Trophoblast cell (in vitro differentiated cells and primary cell): Measurements from ENCODE around the gene PRR12.

Experiments used
- DNase-seq, 2 donors: peaks; one replicate each; pipeline ENCODE4 v3.0.0-alpha.2; 2016
- H2AFZ ChIP-seq: 2 replicates; pipeline ENCODE4 v1.6.1; 2013; ENCODE audit warnings: low read length, moderate library complexity, mild to moderate bottlenecking; ENCODE audit not compliant: insufficient read depth, poor library complexity
- H2AK5ac ChIP-seq: 2 replicates; pipeline ENCODE4 v1.6.1; 2013; ENCODE audit warnings: mild to moderate bottlenecking, low read length
- H2BK120ac ChIP-seq: 2 replicates; pipeline ENCODE4 v1.6.1; 2013; ENCODE audit warnings: low read length, mild to moderate bottlenecking, moderate library complexity; ENCODE audit not compliant: insufficient read depth, poor library complexity
- H2BK12ac ChIP-seq: 2 replicates; pipeline ENCODE4 v1.6.1; 2013; ENCODE audit warnings: mild to moderate bottlenecking, low read length, moderate library complexity
- H2BK5ac ChIP-seq: 2 replicates; pipeline ENCODE4 v1.6.1; 2013; ENCODE audit warnings: low read length, low read depth, moderate library complexity, mild to moderate bottlenecking; ENCODE audit not compliant: poor library complexity
- H3K14ac ChIP-seq: 2 replicates; pipeline ENCODE4 v1.6.1; 2013; ENCODE audit warnings: mild to moderate bottlenecking, low read length
- H3K18ac ChIP-seq: 2 replicates; pipeline ENCODE4 v1.6.1; 2013; ENCODE audit warnings: mild to moderate bottlenecking, low read length
- H3K23ac ChIP-seq: 2 replicates; pipeline ENCODE4 v1.6.1; 2013; ENCODE audit warnings: low read length
- H3K27ac ChIP-seq: 2 replicates; pipeline ENCODE4 v1.5.1; 2013; ENCODE audit warnings: low read depth, mild to moderate bottlenecking, inconsistent platforms, low read length, moderate library complexity
- H3K27me3 ChIP-seq: 2 replicates; pipeline ENCODE4 v1.6.1; 2013; ENCODE audit warnings: inconsistent platforms, mild to moderate bottlenecking, low read length, moderate library complexity; ENCODE audit not compliant: insufficient read depth
- H3K36me3 ChIP-seq, 2 experiments: 1 replicate in 1 of 2; 2 replicates in 1 of 2; pipeline ENCODE4 v1.6.1; 2013; ENCODE audit warnings: low read length in 2 of 2, mild to moderate bottlenecking in 2 of 2, moderate library complexity in 1 of 2; ENCODE audit not compliant: insufficient read depth in 2 of 2, control insufficient read depth in 1 of 2
- H3K4ac ChIP-seq: 2 replicates; pipeline ENCODE4 v1.6.1; 2013; ENCODE audit warnings: low read depth, mild to moderate bottlenecking, low read length, moderate library complexity
- H3K4me1 ChIP-seq, 2 experiments: 1 replicate in 1 of 2; 2 replicates in 1 of 2; pipeline ENCODE4 v1.6.1; 2013; ENCODE audit warnings: low read length in 2 of 2, mild to moderate bottlenecking in 2 of 2, moderate library complexity in 1 of 2; ENCODE audit not compliant: insufficient read depth in 2 of 2, control insufficient read depth in 1 of 2
- H3K4me2 ChIP-seq: 2 replicates; pipeline ENCODE4 v1.6.1; 2013; ENCODE audit warnings: inconsistent platforms, mild to moderate bottlenecking, low read length, moderate library complexity
- H3K4me3 ChIP-seq: 2 replicates; pipeline ENCODE4 v1.5.1; 2013; ENCODE audit warnings: mild to moderate bottlenecking, low read depth, low read length, inconsistent platforms
- H3K79me1 ChIP-seq: one replicate; pipeline ENCODE4 v1.6.1; 2013; ENCODE audit warnings: low read length
- H3K79me2 ChIP-seq: 2 replicates; pipeline ENCODE4 v1.6.1; 2013; ENCODE audit warnings: low read length, mild to moderate bottlenecking; ENCODE audit not compliant: control insufficient read depth, insufficient read depth, poor library complexity
- H3K9ac ChIP-seq: 2 replicates; pipeline ENCODE4 v1.6.1; 2013; ENCODE audit warnings: mild to moderate bottlenecking, low read length
- H3K9me3 ChIP-seq: 2 replicates; pipeline ENCODE4 v1.6.1; 2013; ENCODE audit warnings: low read depth, mild to moderate bottlenecking, control low read depth, inconsistent platforms, low read length; ENCODE audit not compliant: insufficient read depth
- H4K12ac ChIP-seq: 2 replicates; pipeline ENCODE4 v1.6.1; 2013; ENCODE audit warnings: low read depth, mild to moderate bottlenecking, low read length, moderate library complexity
- H4K8ac ChIP-seq: 2 replicates; pipeline ENCODE4 v1.6.1; 2013; ENCODE audit warnings: low read depth, mild to moderate bottlenecking, low read length, moderate library complexity
- H4K91ac ChIP-seq: one replicate; pipeline ENCODE4 v1.6.1; 2013; ENCODE audit warnings: low read depth, mild to moderate bottlenecking, low read length, moderate library complexity
- WGBS: extraction: QIAGEN DNeasy Blood & Tissue Kit; methylation state at CpG from one replicate; pipeline ENCODE4 v1.1.7; 2013; ENCODE audit warnings: missing lambda C conversion rate; ENCODE audit not compliant: insufficient read length, insufficient coverage; ENCODE audit errors: extremely low coverage; 5-methylcytosine and 5-hydroxymethylcytosine counted together

Gene PRR12

GRCh38 chr19:49629659-49630058 lies 38.7 kb downstream of the PRR12 start:
- H3K9ac ChIP-seq, result no peak overlapping the region
- H3K36me3 ChIP-seq, result peaks cover 19 to 21% of the 10 kb centered on the region in 2 experiments
- no peak overlapping the region for H3K27ac ChIP-seq
- no peaks in the 10 kb centered on the region for H3K79me2 ChIP-seq
- H3K14ac ChIP-seq, result no peak overlapping the region
- H3K27me3 ChIP-seq, result no peaks in the 10 kb centered on the region
- no peak overlapping the region for H2BK12ac ChIP-seq
- no peak overlapping the region for H2BK120ac ChIP-seq
- H3K18ac ChIP-seq, result no peak overlapping the region
- H3K4me2 ChIP-seq, result no peak overlapping the region
- H3K4me1 ChIP-seq, result peaks cover 0 to 4% of the 10 kb centered on the region in 2 experiments
- H2AK5ac ChIP-seq, result no peak overlapping the region
- WGBS, result no CpG with 5 or more reads among the region's 9 CpGs
- no peak overlapping the region for H3K4me3 ChIP-seq
- no peak overlapping the region for H3K4ac ChIP-seq
- no peak overlapping the region for H2AFZ ChIP-seq
- H3K23ac ChIP-seq, result no peak overlapping the region
- H4K8ac ChIP-seq, result no peak overlapping the region
- no peak overlapping the region for H2BK5ac ChIP-seq
- no peak for DNase-seq
- no peaks in the 10 kb centered on the region for H3K9me3 ChIP-seq
- H3K79me1 ChIP-seq, result no peaks in the 10 kb centered on the region
- H4K12ac ChIP-seq, result no peak overlapping the region
- H4K91ac ChIP-seq, result no peak overlapping the region

- H3K79me1 ChIP-seq, result peaks cover 3% of the 10 kb centered on the region
- H3K79me2 ChIP-seq, result no peaks in the 10 kb centered on the region
- H4K12ac ChIP-seq, result no peak overlapping the region
- H3K9ac ChIP-seq, result no peak overlapping the region
- H4K8ac ChIP-seq, result no peak overlapping the region
- no peak overlapping the region for H3K4me2 ChIP-seq
- no peaks in the 10 kb centered on the region for H3K27me3 ChIP-seq
- H2AFZ ChIP-seq, result no peak overlapping the region
- H3K36me3 ChIP-seq, result peaks cover 10 to 17% of the 10 kb centered on the region in 2 experiments
- H3K4me3 ChIP-seq, result no peak overlapping the region
- H2AK5ac ChIP-seq, result no peak overlapping the region
- H3K4ac ChIP-seq, result no peak overlapping the region
- no peak overlapping the region for H3K14ac ChIP-seq
- H3K9me3 ChIP-seq, result no peaks in the 10 kb centered on the region
- no peak overlapping the region for H2BK12ac ChIP-seq
- H3K23ac ChIP-seq, result no peak overlapping the region
- no CpG with 5 or more reads among the region's 9 CpGs for whole genome bisulfite sequencing
- no peak overlapping the region for H4K91ac ChIP-seq
- no peak overlapping the region for H3K18ac ChIP-seq
- no peak overlapping the region for H2BK120ac ChIP-seq
- peaks cover 3 to 4% of the 10 kb centered on the region in 2 experiments for H3K4me1 ChIP-seq
- DNase-seq, result no peak
- no peak overlapping the region for H3K27ac ChIP-seq
- no peak overlapping the region for H2BK5ac ChIP-seq
Observed at GRCh38 chr19:49631014-49631588, 40.1 kb downstream of the PRR12 start.

GRCh38 chr19:49631610-49632192 lies 40.7 kb downstream of the PRR12 start:
- H3K79me2 ChIP-seq, result no peaks in the 10 kb centered on the region
- H2BK120ac ChIP-seq, result no peak overlapping the region
- H3K9ac ChIP-seq, result no peak overlapping the region
- no peak overlapping the region for H3K4ac ChIP-seq
- peaks cover 5 to 14% of the 10 kb centered on the region in 2 experiments for H3K36me3 ChIP-seq
- no peak overlapping the region for H3K27ac ChIP-seq
- no peak overlapping the region for H2BK5ac ChIP-seq
- no peak overlapping the region for H4K12ac ChIP-seq
- H2AFZ ChIP-seq, result no peak overlapping the region
- H3K27me3 ChIP-seq, result no peaks in the 10 kb centered on the region
- no peak overlapping the region for H3K14ac ChIP-seq
- WGBS, result no CpG with 5 or more reads among the region's 19 CpGs
- no peaks in the 10 kb centered on the region for H3K9me3 ChIP-seq
- no peak for DNase-seq
- no peak overlapping the region for H2BK12ac ChIP-seq
- no peak overlapping the region for H3K4me2 ChIP-seq
- peaks cover 3 to 4% of the 10 kb centered on the region in 2 experiments for H3K4me1 ChIP-seq
- H3K4me3 ChIP-seq, result no peak overlapping the region
- peaks cover 3% of the 10 kb centered on the region for H3K79me1 ChIP-seq
- no peak overlapping the region for H2AK5ac ChIP-seq
- H3K23ac ChIP-seq, result no peak overlapping the region
- H3K18ac ChIP-seq, result no peak overlapping the region
- no peak overlapping the region for H4K91ac ChIP-seq
- no peak overlapping the region for H4K8ac ChIP-seq

- H3K23ac ChIP-seq, result no peak overlapping the region
- H3K79me1 ChIP-seq, result peaks cover 3% of the 10 kb centered on the region
- WGBS, result no CpG with 5 or more reads among the region's 5 CpGs
- no peak overlapping the region for H3K18ac ChIP-seq
- H4K8ac ChIP-seq, result no peak overlapping the region
- H3K79me2 ChIP-seq, result no peaks in the 10 kb centered on the region
- no peak overlapping the region for H2BK5ac ChIP-seq
- no peak overlapping the region for H3K27ac ChIP-seq
- no peak overlapping the region for H2AK5ac ChIP-seq
- H3K4me1 ChIP-seq, result peaks cover 3 to 4% of the 10 kb centered on the region in 2 experiments
- H2BK120ac ChIP-seq, result no peak overlapping the region
- H4K12ac ChIP-seq, result no peak overlapping the region
- H3K36me3 ChIP-seq, result peaks cover 2 to 10% of the 10 kb centered on the region in 2 experiments
- no peak overlapping the region for H3K9ac ChIP-seq
- no peak for DNase-seq
- H3K4me2 ChIP-seq, result no peak overlapping the region
- H3K14ac ChIP-seq, result no peak overlapping the region
- H4K91ac ChIP-seq, result no peak overlapping the region
- no peak overlapping the region for H3K4me3 ChIP-seq
- no peaks in the 10 kb centered on the region for H3K9me3 ChIP-seq
- H2BK12ac ChIP-seq, result no peak overlapping the region
- no peak overlapping the region for H2AFZ ChIP-seq
- H3K4ac ChIP-seq, result no peak overlapping the region
- H3K27me3 ChIP-seq, result no peaks in the 10 kb centered on the region
Observed at GRCh38 chr19:49632576-49632975, 41.6 kb downstream of the PRR12 start.
